Adrenal gland (tissue), 5 donors: Measurements from ENCODE around the gene SPPL3.

Source experiments
- CTCF ChIP-seq, 6 experiments: fragments of 450-650 bp in 4 of 6; fragments of 200-600 bp in 2 of 6; sonication (generic) in 1 of 6; IDR thresholded peaks; 1 replicate in 5 of 6; 2 replicates in 1 of 6; pipeline versions ENCODE4 v1.5.1 to v1.8.0; 2016 to 2021; ENCODE audit warnings: antibody characterized with exemption in 6 of 6, mild to moderate bottlenecking in 2 of 6, moderate library complexity in 1 of 6
- POLR2A ChIP-seq, 2 donors: fragments of 450-650 bp; IDR thresholded peaks; one replicate each; pipeline ENCODE4 v1.6.1; 2017; ENCODE audit warnings: antibody characterized with exemption in 2 of 2, mild to moderate bottlenecking in 2 of 2, moderate library complexity in 1 of 2
- donor health status: DM: no; HTN: no; CAD: no.

GRCh38 chr12:120739031-120739762, 165.0 kb downstream of the SPPL3 start:
- TF ChIP-seq CTCF (IDR thresholded peaks at IDR 0.05) = no peak
- no peak for TF ChIP-seq POLR2A (IDR thresholded peaks at IDR 0.05)
